ENCODE results near the gene ZCCHC8. TPM values are rescaled to one million over a fixed set of nuclear protein-coding genes. Genes with fewer than 3 reads are reported as not detected.

Gene ZCCHC8
- 9.3 TPM for polyA plus RNA-seq (2013, experiment 1 of 2)
- polyA plus RNA-seq (2013, experiment 2 of 2) = 9.7 TPM

- peak within 1 kb of the TSS; percentile 4 for H2AK5ac ChIP-seq (ENCODE audit: low read length, severe bottlenecking)
- peak within 1 kb of the TSS; percentile 79 to 98 for H3K23ac ChIP-seq (ENCODE audit: low read length in 2 of 2)
- DNase-seq = peak; percentile 99
- H3K4me2 ChIP-seq (ENCODE audit: low read length, poor library complexity, severe bottlenecking) = peak within 1 kb of the TSS; percentile 59
- peak within 1 kb of the TSS; percentile 94 to 95 for H3K4me3 ChIP-seq (ENCODE audit: insufficient read depth in 1 of 2, low read depth in 1 of 2, low read length in 2 of 2)
- peak within 1 kb of the TSS; percentile 87 to 91 for H3K4ac ChIP-seq (ENCODE audit: low read depth in 1 of 2, low read length in 2 of 2)
- peak within 1 kb of the TSS; percentile 95 for H4K8ac ChIP-seq (ENCODE audit: low read length)
- peaks cover 4% of the 10 kb centered on the region for H3K79me1 ChIP-seq (replicated peaks; ENCODE audit: low read length, poor library complexity, severe bottlenecking)
- WGBS = 5% methylated on average over 52 of the region's 52 CpGs
- peak within 1 kb of the TSS; percentile 74 to 98 for H3K14ac ChIP-seq (ENCODE audit: low read length in 2 of 2)
- H2BK15ac ChIP-seq (ENCODE audit: low read depth, poor library complexity, severe bottlenecking) = peak within 1 kb of the TSS; percentile 83
- H3K9me3 ChIP-seq (ENCODE audit: control insufficient read depth, low read length) = no peaks in the 10 kb centered on the region
- H3K36me3 ChIP-seq (ENCODE audit: control insufficient read depth in 1 of 2, insufficient read depth in 2 of 2, low read depth in 1 of 2, low read length in 2 of 2) = peaks cover 17 to 39% of the 10 kb centered on the region in 2 experiments
- H4K91ac ChIP-seq (ENCODE audit: low read length) = peak within 1 kb of the TSS; percentile 92
- peak within 1 kb of the TSS; percentile 97 for H2BK5ac ChIP-seq (ENCODE audit: low read depth, low read length, poor library complexity, severe bottlenecking)
- peak within 1 kb of the TSS; percentile 100 for H3K9ac ChIP-seq (ENCODE audit: low read length)
- H3K27me3 ChIP-seq (ENCODE audit: control insufficient read depth in 1 of 2, insufficient read depth in 1 of 2, low read length in 2 of 2) = no peaks in the 10 kb centered on the region
- H2BK12ac ChIP-seq (ENCODE audit: low read length in 2 of 2) = peak within 1 kb of the TSS in 1 of 2 experiments; percentile 80
- H3K4me1 ChIP-seq (ENCODE audit: control insufficient read depth, insufficient read depth, low read depth, low read length) = peaks cover 8% of the 10 kb centered on the region
- peak within 1 kb of the TSS; percentile 79 for H2BK120ac ChIP-seq (ENCODE audit: low read depth, low read length)
- H2AFZ ChIP-seq (ENCODE audit: low read depth, low read length) = peak within 1 kb of the TSS; percentile 89
- peak within 1 kb of the TSS; percentile 99 for H3K27ac ChIP-seq (ENCODE audit: low read length, poor library complexity, severe bottlenecking)
- peak within 1 kb of the TSS; percentile 94 to 96 for H3K18ac ChIP-seq (ENCODE audit: low read depth in 1 of 2, low read length in 2 of 2)
Observed at GRCh38 chr12:122500685-122501488, at the start of gene ZCCHC8. TSS of gene ZCCHC8 (minus strand) at chr12:122500932. CDS start at chr12:122500840, 92 bp downstream.

- Histone ChIP-seq H3K79me1 (replicated peaks; ENCODE audit: low read length, poor library complexity, severe bottlenecking) (peaks cover 2% of the 10 kb centered on the region), H2BK5ac (ENCODE audit: low read depth, low read length, poor library complexity, severe bottlenecking) (no peak overlapping the region), H3K18ac (ENCODE audit: low read depth in 1 of 2, low read length in 2 of 2) (no peak overlapping the region), H2AK5ac (ENCODE audit: low read length, severe bottlenecking) (no peak overlapping the region), H3K27ac (ENCODE audit: low read length, poor library complexity, severe bottlenecking) (no peak overlapping the region), H3K4me1 (ENCODE audit: control insufficient read depth, insufficient read depth, low read depth, low read length) (no peaks in the 10 kb centered on the region), H2BK12ac (ENCODE audit: low read length in 2 of 2) (no peak overlapping the region), H3K4me2 (ENCODE audit: low read length, poor library complexity, severe bottlenecking) (no peak overlapping the region), H3K23ac (ENCODE audit: low read length in 2 of 2) (no peak overlapping the region), H3K4me3 (ENCODE audit: insufficient read depth in 1 of 2, low read depth in 1 of 2, low read length in 2 of 2) (no peak overlapping the region), H3K36me3 (ENCODE audit: control insufficient read depth in 1 of 2, insufficient read depth in 2 of 2, low read depth in 1 of 2, low read length in 2 of 2) (peaks cover 3 to 63% of the 10 kb centered on the region in 2 experiments), H3K14ac (ENCODE audit: low read length in 2 of 2) (no peak overlapping the region), H3K4ac (ENCODE audit: low read depth in 1 of 2, low read length in 2 of 2) (no peak overlapping the region), H3K9me3 (ENCODE audit: control insufficient read depth, low read length) (no peaks in the 10 kb centered on the region), H3K9ac (ENCODE audit: low read length) (no peak overlapping the region), H4K8ac (ENCODE audit: low read length) (no peak overlapping the region), H2BK15ac (ENCODE audit: low read depth, poor library complexity, severe bottlenecking) (no peak overlapping the region), H4K91ac (ENCODE audit: low read length) (no peak overlapping the region), H2BK120ac (ENCODE audit: low read depth, low read length) (no peak overlapping the region), H3K27me3 (ENCODE audit: control insufficient read depth in 1 of 2, insufficient read depth in 1 of 2, low read length in 2 of 2) (no peaks in the 10 kb centered on the region), H2AFZ (ENCODE audit: low read depth, low read length) (no peak overlapping the region)
- 86% methylated on average over 3 of the region's 5 CpGs for WGBS
- peak; percentile 0 for DNase-seq
Observed at GRCh38 chr12:122547330-122547729, 46.6 kb upstream of the ZCCHC8 start.

GRCh38 chr12:122545855-122546254 is 45.1 kb upstream of the ZCCHC8 start:
- H3K27me3 ChIP-seq (ENCODE audit: control insufficient read depth in 1 of 2, insufficient read depth in 1 of 2, low read length in 2 of 2) = no peaks in the 10 kb centered on the region
- peaks cover 0 to 50% of the 10 kb centered on the region in 2 experiments for H3K36me3 ChIP-seq (ENCODE audit: control insufficient read depth in 1 of 2, insufficient read depth in 2 of 2, low read depth in 1 of 2, low read length in 2 of 2)
- H3K4me2 ChIP-seq (ENCODE audit: low read length, poor library complexity, severe bottlenecking) = no peak overlapping the region
- no peak overlapping the region for H3K18ac ChIP-seq (ENCODE audit: low read depth in 1 of 2, low read length in 2 of 2)
- no peak overlapping the region for H2AK5ac ChIP-seq (ENCODE audit: low read length, severe bottlenecking)
- H4K91ac ChIP-seq (ENCODE audit: low read length) = no peak overlapping the region
- no peak overlapping the region for H2AFZ ChIP-seq (ENCODE audit: low read depth, low read length)
- no peaks in the 10 kb centered on the region for H3K4me1 ChIP-seq (ENCODE audit: control insufficient read depth, insufficient read depth, low read depth, low read length)
- no peak overlapping the region for H3K9ac ChIP-seq (ENCODE audit: low read length)
- H3K27ac ChIP-seq (ENCODE audit: low read length, poor library complexity, severe bottlenecking) = no peak overlapping the region
- no peak overlapping the region for H3K4me3 ChIP-seq (ENCODE audit: insufficient read depth in 1 of 2, low read depth in 1 of 2, low read length in 2 of 2)
- 95% methylated on average over 2 of the region's 2 CpGs for WGBS
- H3K79me1 ChIP-seq (replicated peaks; ENCODE audit: low read length, poor library complexity, severe bottlenecking) = peaks cover 1% of the 10 kb centered on the region
- DNase-seq = no peak
- H2BK12ac ChIP-seq (ENCODE audit: low read length in 2 of 2) = no peak overlapping the region
- no peak overlapping the region for H3K14ac ChIP-seq (ENCODE audit: low read length in 2 of 2)
- no peak overlapping the region for H2BK15ac ChIP-seq (ENCODE audit: low read depth, poor library complexity, severe bottlenecking)
- H2BK5ac ChIP-seq (ENCODE audit: low read depth, low read length, poor library complexity, severe bottlenecking) = no peak overlapping the region
- H2BK120ac ChIP-seq (ENCODE audit: low read depth, low read length) = no peak overlapping the region
- no peak overlapping the region for H3K4ac ChIP-seq (ENCODE audit: low read depth in 1 of 2, low read length in 2 of 2)
- no peaks in the 10 kb centered on the region for H3K9me3 ChIP-seq (ENCODE audit: control insufficient read depth, low read length)
- H4K8ac ChIP-seq (ENCODE audit: low read length) = no peak overlapping the region
- no peak overlapping the region for H3K23ac ChIP-seq (ENCODE audit: low read length in 2 of 2)

GRCh38 chr12:122544537-122544936 is 43.8 kb upstream of the ZCCHC8 start:
- Histone ChIP-seq H3K4me1 (ENCODE audit: control insufficient read depth, insufficient read depth, low read depth, low read length) (no peaks in the 10 kb centered on the region), H3K4me3 (ENCODE audit: insufficient read depth in 1 of 2, low read depth in 1 of 2, low read length in 2 of 2) (no peak overlapping the region), H3K9ac (ENCODE audit: low read length) (no peak overlapping the region), H2AFZ (ENCODE audit: low read depth, low read length) (no peak overlapping the region), H3K14ac (ENCODE audit: low read length in 2 of 2) (no peak overlapping the region), H4K91ac (ENCODE audit: low read length) (no peak overlapping the region), H3K4ac (ENCODE audit: low read depth in 1 of 2, low read length in 2 of 2) (no peak overlapping the region), H3K9me3 (ENCODE audit: control insufficient read depth, low read length) (no peaks in the 10 kb centered on the region), H3K27me3 (ENCODE audit: control insufficient read depth in 1 of 2, insufficient read depth in 1 of 2, low read length in 2 of 2) (no peaks in the 10 kb centered on the region), H3K27ac (ENCODE audit: low read length, poor library complexity, severe bottlenecking) (no peak overlapping the region), H2BK12ac (ENCODE audit: low read length in 2 of 2) (no peak overlapping the region), H3K23ac (ENCODE audit: low read length in 2 of 2) (no peak overlapping the region), H3K4me2 (ENCODE audit: low read length, poor library complexity, severe bottlenecking) (no peak overlapping the region), H2AK5ac (ENCODE audit: low read length, severe bottlenecking) (no peak overlapping the region), H2BK120ac (ENCODE audit: low read depth, low read length) (no peak overlapping the region), H3K79me1 (replicated peaks; ENCODE audit: low read length, poor library complexity, severe bottlenecking) (peaks cover 2% of the 10 kb centered on the region), H3K18ac (ENCODE audit: low read depth in 1 of 2, low read length in 2 of 2) (no peak overlapping the region), H2BK5ac (ENCODE audit: low read depth, low read length, poor library complexity, severe bottlenecking) (no peak overlapping the region), H2BK15ac (ENCODE audit: low read depth, poor library complexity, severe bottlenecking) (no peak overlapping the region), H3K36me3 (ENCODE audit: control insufficient read depth in 1 of 2, insufficient read depth in 2 of 2, low read depth in 1 of 2, low read length in 2 of 2) (peaks cover 0 to 38% of the 10 kb centered on the region in 2 experiments), H4K8ac (ENCODE audit: low read length) (no peak overlapping the region)
- no peak for DNase-seq
- 100% methylated on average over 2 of the region's 2 CpGs for WGBS
